Neural progenitor cell (in vitro differentiated cells): ENCODE measurements around the gene HSD3B7. TPM values are rescaled to one million over a fixed set of nuclear protein-coding genes. Genes with fewer than 3 reads are reported as not detected.
A peak's percentile ranks its signal among the peaks of the same experiment; 100 is the strongest.

Experiments used
- DNase-seq: peaks from one replicate; pipeline ENCODE4 v3.0.0-alpha.2; 2016; ENCODE audit warnings: low spot score
- H2AFZ ChIP-seq: fragments of 200-600 bp; sonication (generic); replicated peaks from 2 replicates; pipeline ENCODE4 v1.6.1; 2016; ENCODE audit warnings: antibody characterized with exemption
- H3F3A ChIP-seq: fragments of 200-600 bp; sonication (generic); 2 replicates; pipeline ENCODE4 v1.6.1; 2016; ENCODE audit warnings: antibody characterized with exemption, low read depth
- H3K27ac ChIP-seq: fragments of 200-600 bp; sonication (generic); 2 replicates; pipeline ENCODE4 v1.5.1; 2016; ENCODE audit warnings: mild to moderate bottlenecking
- H3K27me3 ChIP-seq: fragments of 200-600 bp; sonication (generic); 2 replicates; pipeline ENCODE4 v1.6.1; 2016; ENCODE audit warnings: mild to moderate bottlenecking, moderate library complexity
- H3K36me3 ChIP-seq: fragments of 200-600 bp; sonication (generic); 2 replicates; pipeline ENCODE4 v1.5.1; 2016
- H3K4me1 ChIP-seq: fragments of 200-600 bp; sonication (generic); 2 replicates; pipeline ENCODE4 v1.6.1; 2016; ENCODE audit warnings: mixed run types
- H3K4me2 ChIP-seq: fragments of 200-600 bp; sonication (generic); 2 replicates; pipeline ENCODE4 v1.6.1; 2016
- H3K4me3 ChIP-seq: fragments of 200-600 bp; sonication (generic); 2 replicates; pipeline ENCODE4 v1.5.1; 2016
- H3K79me2 ChIP-seq: fragments of 200-600 bp; sonication (generic); 2 replicates; pipeline ENCODE4 v1.6.1; 2016; ENCODE audit warnings: low read depth
- H3K9ac ChIP-seq: fragments of 200-600 bp; sonication (generic); 2 replicates; pipeline ENCODE4 v1.6.1; 2016
- H3K9me3 ChIP-seq: fragments of 200-600 bp; sonication (generic); 2 replicates; pipeline ENCODE4 v1.5.1; 2016; ENCODE audit warnings: low read depth
- H4K20me1 ChIP-seq: fragments of 200-600 bp; sonication (generic); 2 replicates; pipeline ENCODE4 v1.6.1; 2016; ENCODE audit warnings: low read depth
- H3K27ac Mint-ChIP-seq: 3 replicates; pipeline ENCODE4 v1.8.0; 2021; ENCODE audit warnings: mixed read lengths
- H3K27me3 Mint-ChIP-seq: 2 replicates; pipeline ENCODE4 v1.8.0; 2022; ENCODE audit warnings: low read depth, mild to moderate bottlenecking, inconsistent platforms, moderate library complexity, mixed read lengths; ENCODE audit not compliant: insufficient read depth
- H3K36me3 Mint-ChIP-seq: 3 replicates; pipeline ENCODE4 v1.8.0; 2021; ENCODE audit warnings: mixed read lengths
- H3K4me1 Mint-ChIP-seq: 3 replicates; pipeline ENCODE4 v1.8.0; 2021; ENCODE audit warnings: mixed read lengths
- H3K4me3 Mint-ChIP-seq: 3 replicates; pipeline ENCODE4 v1.8.0; 2021; ENCODE audit warnings: mild to moderate bottlenecking, moderate library complexity, mixed read lengths
- H3K9me3 Mint-ChIP-seq: 3 replicates; pipeline ENCODE4 v1.8.0; 2020; ENCODE audit warnings: mixed read lengths
- CTCF ChIP-seq: fragments of 200-600 bp; sonication (generic); IDR thresholded peaks from 2 replicates; pipeline ENCODE4 v1.5.1; 2017; ENCODE audit warnings: antibody characterized with exemption, mild to moderate bottlenecking
- EZH2 ChIP-seq: fragments of 200-600 bp; sonication (generic); IDR thresholded peaks from 2 replicates; pipeline ENCODE4 v1.6.1; 2017; ENCODE audit warnings: antibody characterized with exemption, mild to moderate bottlenecking, moderate library complexity
- EZH2phosphoT487 ChIP-seq: fragments of 200-600 bp; sonication (generic); IDR thresholded peaks from 2 replicates; pipeline ENCODE4 v1.6.1; 2017; ENCODE audit warnings: antibody characterized with exemption
- total RNA-seq: library from RNA; depleted of rRNA; stranded (reverse); fragments of >200 nt; gene quantifications from 2 replicates; pipeline ENCODE4 v1.2.3, GENCODE V29; 2015; ENCODE audit warnings: low replicate concordance

The HSD3B7 gene
- total RNA-seq, 1 donor from 2014 or later: 1.4 TPM

- Histone ChIP-seq H3K27ac (no peak overlapping the region), H3K4me3 (no peak overlapping the region), H3K36me3 (no peaks in the 10 kb centered on the region), H3K9me3 (no peaks in the 10 kb centered on the region), H3K4me1 (peaks cover 6% of the 10 kb centered on the region), H4K20me1 (peaks cover 12% of the 10 kb centered on the region), H2AFZ (no peak overlapping the region), H3K79me2 (peaks cover 6% of the 10 kb centered on the region), H3K9ac (no peak overlapping the region), H3K4me2 (no peak overlapping the region), H3F3A (no peaks in the 10 kb centered on the region), H3K27me3 (no peaks in the 10 kb centered on the region)
- no peak overlapping the region for H3K27ac Mint-ChIP-seq
- peaks cover 23% of the 10 kb centered on the region for H3K4me1 Mint-ChIP-seq
- H3K4me3 Mint-ChIP-seq: no peak overlapping the region
- H3K27me3 Mint-ChIP-seq: peaks cover 5% of the 10 kb centered on the region
- no peaks in the 10 kb centered on the region for H3K36me3 Mint-ChIP-seq
- no peaks in the 10 kb centered on the region for H3K9me3 Mint-ChIP-seq
- TF ChIP-seq EZH2phosphoT487 (no peak), EZH2 (no peak), CTCF (no peak)
- DNase-seq: no peak
Observed at GRCh38 chr16:31005350-31006085, 20.5 kb downstream of the HSD3B7 start.

GRCh38 chr16:31006086-31006385, 21.0 kb downstream of the HSD3B7 start:
- no peaks in the 10 kb centered on the region for H3K9me3 ChIP-seq
- Mint-ChIP-seq H3K4me1 (peaks cover 23% of the 10 kb centered on the region), H3K4me3 (no peak overlapping the region), H3K27ac (peak overlapping the region; percentile 57), H3K9me3 (no peaks in the 10 kb centered on the region), H3K27me3 (peaks cover 5% of the 10 kb centered on the region), H3K36me3 (no peaks in the 10 kb centered on the region)
- no peak overlapping the region for H3K27ac ChIP-seq
- peaks cover 6% of the 10 kb centered on the region for H3K79me2 ChIP-seq
- H2AFZ ChIP-seq: no peak overlapping the region
- TF ChIP-seq EZH2: no peak
- TF ChIP-seq EZH2phosphoT487: no peak
- TF ChIP-seq CTCF: no peak
- H3K9ac ChIP-seq: no peak overlapping the region
- H3K4me1 ChIP-seq: peaks cover 6% of the 10 kb centered on the region
- no peaks in the 10 kb centered on the region for H3F3A ChIP-seq
- no peak overlapping the region for H3K4me2 ChIP-seq
- no peak overlapping the region for H3K4me3 ChIP-seq
- peaks cover 12% of the 10 kb centered on the region for H4K20me1 ChIP-seq
- peaks cover 2% of the 10 kb centered on the region for H3K27me3 ChIP-seq
- no peaks in the 10 kb centered on the region for H3K36me3 ChIP-seq
- no peak for DNase-seq

- Histone ChIP-seq H3K27me3 (peaks cover 7% of the 10 kb centered on the region), H3K4me1 (peaks cover 6% of the 10 kb centered on the region), H3K4me3 (no peak overlapping the region), H3K27ac (no peak overlapping the region), H3F3A (no peaks in the 10 kb centered on the region), H3K9ac (no peak overlapping the region), H3K36me3 (no peaks in the 10 kb centered on the region), H4K20me1 (peaks cover 12% of the 10 kb centered on the region), H3K4me2 (no peak overlapping the region), H2AFZ (no peak overlapping the region), H3K79me2 (peaks cover 6% of the 10 kb centered on the region), H3K9me3 (no peaks in the 10 kb centered on the region)
- peak overlapping the region; percentile 15 for H3K4me3 Mint-ChIP-seq
- peaks cover 6% of the 10 kb centered on the region for H3K27me3 Mint-ChIP-seq
- no peak for DNase-seq
- H3K4me1 Mint-ChIP-seq: peaks cover 27% of the 10 kb centered on the region
- H3K36me3 Mint-ChIP-seq: no peaks in the 10 kb centered on the region
- H3K27ac Mint-ChIP-seq: no peak overlapping the region
- no peaks in the 10 kb centered on the region for H3K9me3 Mint-ChIP-seq
- TF ChIP-seq EZH2phosphoT487 (no peak), CTCF (no peak), EZH2 (no peak)
Observed at GRCh38 chr16:31006589-31006988, 21.6 kb downstream of the HSD3B7 start.
